ENCODE measurements around the gene RFPL1.

DNA sequence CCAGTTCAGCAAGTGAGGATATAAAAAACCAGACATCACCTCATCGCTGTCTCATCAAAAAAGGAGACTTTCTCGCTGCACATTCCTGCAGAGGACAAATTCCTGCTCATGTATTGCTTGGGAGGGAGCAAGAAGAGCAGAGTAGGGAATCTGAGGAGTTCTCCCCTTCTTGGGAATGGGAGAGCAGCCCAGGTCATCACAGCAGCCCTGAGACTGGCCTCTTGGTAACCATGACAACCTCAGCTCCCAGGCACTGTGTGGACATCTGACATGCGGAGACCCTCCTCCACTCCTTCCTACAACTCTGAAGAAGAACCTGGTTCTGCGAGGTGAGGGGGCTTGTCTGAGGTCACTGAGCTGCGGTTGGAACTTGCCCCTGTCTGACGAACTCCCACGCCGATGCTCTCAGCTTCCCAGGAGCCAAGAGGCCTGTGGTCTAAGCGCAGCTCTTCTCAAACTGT is 17.9 kb downstream of the RFPL1 start:
- TF ChIP-seq, protein P1, sequence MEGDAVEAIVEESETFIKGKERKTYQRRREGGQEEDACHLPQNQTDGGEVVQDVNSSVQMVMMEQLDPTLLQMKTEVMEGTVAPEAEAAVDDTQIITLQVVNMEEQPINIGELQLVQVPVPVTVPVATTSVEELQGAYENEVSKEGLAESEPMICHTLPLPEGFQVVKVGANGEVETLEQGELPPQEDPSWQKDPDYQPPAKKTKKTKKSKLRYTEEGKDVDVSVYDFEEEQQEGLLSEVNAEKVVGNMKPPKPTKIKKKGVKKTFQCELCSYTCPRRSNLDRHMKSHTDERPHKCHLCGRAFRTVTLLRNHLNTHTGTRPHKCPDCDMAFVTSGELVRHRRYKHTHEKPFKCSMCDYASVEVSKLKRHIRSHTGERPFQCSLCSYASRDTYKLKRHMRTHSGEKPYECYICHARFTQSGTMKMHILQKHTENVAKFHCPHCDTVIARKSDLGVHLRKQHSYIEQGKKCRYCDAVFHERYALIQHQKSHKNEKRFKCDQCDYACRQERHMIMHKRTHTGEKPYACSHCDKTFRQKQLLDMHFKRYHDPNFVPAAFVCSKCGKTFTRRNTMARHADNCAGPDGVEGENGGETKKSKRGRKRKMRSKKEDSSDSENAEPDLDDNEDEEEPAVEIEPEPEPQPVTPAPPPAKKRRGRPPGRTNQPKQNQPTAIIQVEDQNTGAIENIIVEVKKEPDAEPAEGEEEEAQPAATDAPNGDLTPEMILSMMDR (conservative IDR thresholded peaks at IDR 0.05), result no peak
- TF ChIP-seq ZFX (IDR thresholded peaks at IDR 0.05), result no peak

Data from C4-2B (cell line).